GF-D8 (cell line): ENCODE data around the gene CFAP70.
A peak's percentile ranks its signal among the peaks of the same experiment; 100 is the strongest.
"Not testable (repeated sequence)": the region's sequence is repeated elsewhere in the genome, so short reads cannot be mapped to it uniquely, and the experiment has no call there.

ENCODE experiments used
- DNase-seq: peaks from one replicate; lab custom pipeline; 2025; lab: John Stamatoyannopoulos, UW

Gene CFAP70

DNA sequence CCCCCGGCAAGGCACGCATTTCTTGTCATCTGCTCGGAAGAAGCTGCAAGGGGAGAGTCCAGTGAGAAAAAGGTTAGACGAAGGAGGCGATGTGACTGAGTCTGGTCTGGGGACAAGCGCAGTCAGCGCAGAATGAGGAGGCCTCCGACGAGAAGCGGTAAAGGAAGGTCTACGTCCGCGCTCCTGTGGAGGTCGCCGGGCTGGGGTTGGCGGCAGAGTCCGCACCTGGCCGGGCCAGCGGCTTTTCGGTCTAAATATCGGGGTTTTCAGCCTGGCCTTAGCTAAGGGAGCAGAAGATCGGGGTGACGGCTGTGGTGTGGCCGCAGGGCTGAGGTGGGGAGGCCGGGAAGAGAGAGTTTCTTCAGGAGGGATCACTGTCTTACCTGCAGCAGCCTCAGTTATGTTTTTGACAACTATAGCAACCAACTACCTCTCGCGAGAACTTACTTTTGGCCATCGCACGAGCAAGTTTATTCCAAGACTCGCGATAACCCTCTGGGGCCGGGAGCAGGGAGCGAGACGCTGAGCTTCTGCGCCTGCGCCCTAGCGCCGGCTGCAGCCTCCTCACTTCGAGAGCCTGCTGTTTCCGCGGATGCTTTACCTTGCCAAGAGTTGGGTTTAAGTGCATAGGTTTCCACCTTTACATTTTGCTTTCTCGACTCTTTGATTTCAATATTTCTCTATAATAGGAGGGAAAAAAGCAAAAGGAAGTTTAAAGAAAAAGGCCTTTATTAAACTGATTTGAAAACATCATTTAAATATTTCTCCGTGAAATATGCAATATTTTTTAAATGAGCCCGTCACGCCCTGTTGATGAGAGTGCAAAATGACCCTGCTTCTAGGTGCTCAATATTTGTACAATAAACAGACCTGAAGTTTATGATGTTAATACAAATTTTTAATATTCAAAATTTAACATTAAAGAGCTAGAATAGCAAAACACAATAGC lies at the start of gene CFAP70:
CFAP70 (minus strand) TSS at position 534 of the 949 bp plus-strand sequence. CDS start 4,068 bp downstream, outside the sequence.
- peak; percentile 88 for DNase-seq

DNA sequence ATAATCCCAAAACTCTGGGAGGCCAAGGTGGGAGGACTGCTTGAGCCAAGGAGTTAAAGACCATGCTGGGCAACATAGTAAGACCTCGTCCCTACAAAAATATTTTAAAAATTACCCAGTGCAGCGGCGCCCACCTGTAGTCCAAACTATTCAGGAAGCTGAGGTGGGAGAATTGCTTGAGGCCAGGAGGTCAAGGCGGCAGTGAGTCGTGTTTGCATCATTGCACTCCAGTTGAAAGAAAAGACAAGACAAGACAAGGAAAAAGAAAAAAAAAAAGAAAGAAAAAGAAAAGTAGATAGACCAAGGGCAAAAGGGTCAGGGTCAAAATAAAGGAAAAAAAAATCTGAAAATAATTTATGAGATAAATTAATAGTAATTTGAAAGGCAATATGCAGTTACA lies 49.4 kb upstream of the CFAP70 start:
- DNase-seq, result no peak

DNA sequence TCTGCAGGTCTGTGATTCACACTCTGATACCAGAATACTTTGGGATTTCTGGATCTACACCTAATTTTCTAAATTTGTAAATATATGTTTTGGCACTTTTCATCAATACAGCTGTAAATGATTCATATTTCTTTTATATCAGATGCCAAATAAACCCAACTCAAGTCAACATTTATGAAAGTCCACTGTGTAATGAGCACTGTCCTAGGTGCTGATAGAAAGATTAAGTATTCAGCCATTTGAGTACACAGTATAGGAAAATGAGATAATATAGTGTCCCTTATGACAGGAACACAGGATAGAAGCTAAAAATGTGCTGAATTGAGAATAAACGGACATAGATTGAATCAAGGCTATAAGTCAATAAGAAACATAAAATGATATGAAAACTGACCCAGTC lies 48.8 kb upstream of the CFAP70 start:
- no peak for DNase-seq

DNA sequence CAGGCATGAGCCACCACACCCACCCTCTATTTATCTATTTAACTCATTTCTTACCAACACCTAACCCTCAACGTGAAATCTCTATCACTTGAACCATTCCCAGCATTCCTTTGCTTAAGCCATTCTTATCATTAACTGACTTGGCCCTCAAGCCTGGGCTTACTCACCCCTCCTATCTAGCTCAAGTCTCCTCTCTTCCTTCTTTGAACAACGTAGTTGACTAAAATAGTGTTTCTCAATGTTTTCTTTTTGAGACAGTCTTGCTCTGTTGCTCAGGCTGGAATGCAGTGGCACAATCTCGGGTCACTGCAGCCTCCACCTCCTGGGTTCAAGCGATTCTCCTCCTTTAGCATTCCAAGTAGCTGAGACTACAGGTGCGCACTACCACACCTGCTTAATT lies 48.2 kb upstream of the CFAP70 start:
- DNase-seq, result no peak

DNA sequence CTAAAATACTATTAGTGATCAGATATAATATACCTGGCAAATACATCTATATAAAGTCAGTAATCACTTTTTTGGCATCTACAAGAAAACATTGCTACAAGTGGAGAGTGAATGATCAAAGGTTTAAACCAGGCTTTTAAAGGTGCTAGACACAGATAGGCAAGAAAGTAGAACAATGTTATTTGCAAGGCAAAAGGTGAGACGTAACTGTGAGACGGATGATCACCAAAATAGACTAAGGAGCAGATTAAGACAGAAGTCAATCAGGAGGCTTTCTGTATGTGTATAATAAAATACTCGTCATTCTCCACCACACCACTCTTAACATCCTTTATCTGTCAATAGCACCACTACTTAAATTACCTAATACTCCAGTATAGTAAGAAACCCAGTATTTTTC lies 46.9 kb upstream of the CFAP70 start:
- DNase-seq, result no peak

DNA sequence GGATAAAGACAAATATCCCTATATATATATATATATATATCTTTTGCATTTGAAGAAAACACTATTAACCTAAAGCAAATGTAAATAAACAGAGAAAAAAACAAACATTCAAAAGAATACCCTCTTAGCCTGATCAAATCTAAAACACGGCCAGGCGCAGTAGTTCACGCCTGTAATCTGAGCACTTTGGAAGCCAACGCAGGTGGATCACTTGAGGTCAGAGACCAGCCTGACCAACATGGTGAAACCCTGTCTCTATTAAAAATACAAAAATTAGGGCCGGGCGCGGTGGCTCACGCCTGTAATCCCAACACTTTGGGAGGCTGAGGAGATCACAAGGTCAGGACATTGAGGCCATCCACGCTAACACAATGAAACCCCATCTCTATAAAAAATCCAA lies 46.0 kb upstream of the CFAP70 start:
- no peak for DNase-seq

DNA sequence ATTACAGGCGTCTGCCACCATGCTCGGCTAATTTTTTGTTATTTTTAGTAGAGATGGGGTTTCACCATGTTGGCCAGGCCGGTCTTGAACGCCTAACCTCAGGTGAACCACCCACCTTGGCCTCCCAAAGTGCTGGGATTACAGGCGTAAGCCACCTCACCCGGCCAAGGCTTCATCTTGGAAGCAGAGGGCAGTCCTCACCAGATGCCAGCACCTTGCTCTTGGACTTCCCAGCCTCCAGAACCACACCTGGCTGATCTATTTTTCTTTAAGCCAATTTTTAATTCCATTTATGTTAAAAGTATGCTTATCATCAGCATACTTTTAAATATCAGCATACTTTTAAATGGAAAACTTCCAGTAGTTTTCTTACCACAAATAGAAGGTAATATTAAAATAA lies 43.0 kb upstream of the CFAP70 start:
- no peak for DNase-seq

DNA sequence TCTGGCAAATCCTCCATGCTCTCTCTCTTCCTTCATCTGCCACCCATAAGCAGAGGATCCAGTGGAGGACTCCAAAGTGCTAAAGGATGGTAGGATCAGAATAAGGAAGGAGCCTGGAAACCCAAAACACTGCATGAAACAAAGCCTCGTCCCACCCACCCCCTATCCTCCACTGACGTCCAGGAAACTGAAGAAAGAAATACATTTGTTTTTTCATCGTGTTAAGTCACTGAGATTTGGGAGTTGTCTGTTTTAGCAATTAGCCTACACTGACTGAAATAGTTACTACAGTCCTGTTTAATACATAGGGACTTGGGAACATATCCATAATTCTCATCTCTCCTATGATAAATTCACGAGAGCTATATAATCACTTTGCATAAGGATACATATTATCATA lies 40.4 kb upstream of the CFAP70 start:
- no peak for DNase-seq

DNA sequence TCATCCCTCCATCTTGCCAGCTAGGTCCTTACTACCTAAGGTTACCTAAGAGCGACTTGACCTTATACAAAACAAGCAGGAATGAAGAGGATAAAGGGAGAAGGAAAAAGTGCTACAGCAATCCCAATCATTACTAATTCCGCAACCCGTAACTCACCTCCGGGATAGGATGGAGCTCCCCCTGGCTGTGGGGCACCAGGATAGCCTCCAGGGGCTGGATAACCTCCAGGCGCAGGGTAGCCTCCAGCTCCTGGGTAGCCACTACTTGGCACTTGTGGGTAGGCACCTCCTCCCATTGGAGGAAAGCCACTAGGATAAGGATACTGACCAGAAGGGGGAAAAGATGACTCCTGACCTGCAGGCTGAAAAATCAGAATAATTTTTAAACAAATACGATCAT lies 39.4 kb upstream of the CFAP70 start:
- DNase-seq, result no peak

DNA sequence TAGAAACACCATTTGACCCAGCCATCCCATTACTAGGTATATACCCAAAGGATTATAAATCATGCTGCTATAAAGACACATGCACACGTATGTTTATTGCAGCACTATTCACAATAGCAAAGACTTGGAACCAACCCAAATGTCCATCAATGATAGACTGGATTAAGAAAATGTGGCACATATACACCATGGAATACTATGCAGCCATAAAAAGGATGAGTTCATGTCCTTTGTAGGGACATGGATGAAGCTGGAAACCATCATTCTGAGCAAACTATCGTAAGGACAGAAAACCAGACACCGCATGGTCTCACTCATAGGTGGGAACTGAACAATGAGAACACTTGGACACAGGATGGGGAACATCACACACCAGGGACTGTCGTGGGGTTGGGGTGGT lies 35.7 kb upstream of the CFAP70 start:
- DNase-seq, result not testable (repeated sequence)

DNA sequence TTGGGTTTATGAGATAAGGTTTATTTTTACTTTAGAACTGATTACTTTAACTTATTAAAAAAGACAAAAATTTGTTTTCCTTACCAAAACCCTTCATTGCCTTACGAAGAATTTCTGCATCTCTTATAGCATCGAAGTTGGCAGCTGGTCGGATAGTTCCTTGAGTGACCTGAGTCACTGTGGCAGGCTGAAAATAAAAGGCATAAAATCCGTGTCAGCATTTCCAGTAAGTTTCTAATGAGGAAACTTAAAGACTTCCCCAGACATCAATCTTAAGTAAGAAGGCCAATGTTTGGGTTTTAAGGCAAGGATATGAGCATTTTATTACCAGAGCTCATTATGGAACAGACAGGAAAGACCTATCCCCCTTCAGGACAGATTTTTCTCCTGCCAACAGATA lies 29.6 kb upstream of the CFAP70 start:
- DNase-seq, result no peak

DNA sequence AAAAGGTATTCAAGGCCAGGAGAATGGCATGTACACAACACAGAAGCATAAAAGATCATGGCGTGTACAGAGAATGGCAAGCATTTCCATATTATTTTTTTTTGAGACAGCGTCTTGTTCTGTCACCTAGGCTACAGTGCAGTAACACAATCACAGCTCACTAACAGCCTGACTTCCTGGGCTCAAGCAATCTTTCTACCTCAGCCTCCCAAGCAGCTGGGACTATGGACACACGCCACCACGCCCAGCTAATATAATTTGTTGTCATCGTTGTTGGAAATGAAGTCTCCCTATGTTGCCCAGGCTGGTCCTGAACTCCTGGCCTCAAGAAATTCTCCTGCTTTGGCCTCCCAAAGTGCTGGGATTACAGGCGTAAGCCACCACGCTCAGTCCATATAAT lies 27.9 kb upstream of the CFAP70 start:
- DNase-seq, result no peak

DNA sequence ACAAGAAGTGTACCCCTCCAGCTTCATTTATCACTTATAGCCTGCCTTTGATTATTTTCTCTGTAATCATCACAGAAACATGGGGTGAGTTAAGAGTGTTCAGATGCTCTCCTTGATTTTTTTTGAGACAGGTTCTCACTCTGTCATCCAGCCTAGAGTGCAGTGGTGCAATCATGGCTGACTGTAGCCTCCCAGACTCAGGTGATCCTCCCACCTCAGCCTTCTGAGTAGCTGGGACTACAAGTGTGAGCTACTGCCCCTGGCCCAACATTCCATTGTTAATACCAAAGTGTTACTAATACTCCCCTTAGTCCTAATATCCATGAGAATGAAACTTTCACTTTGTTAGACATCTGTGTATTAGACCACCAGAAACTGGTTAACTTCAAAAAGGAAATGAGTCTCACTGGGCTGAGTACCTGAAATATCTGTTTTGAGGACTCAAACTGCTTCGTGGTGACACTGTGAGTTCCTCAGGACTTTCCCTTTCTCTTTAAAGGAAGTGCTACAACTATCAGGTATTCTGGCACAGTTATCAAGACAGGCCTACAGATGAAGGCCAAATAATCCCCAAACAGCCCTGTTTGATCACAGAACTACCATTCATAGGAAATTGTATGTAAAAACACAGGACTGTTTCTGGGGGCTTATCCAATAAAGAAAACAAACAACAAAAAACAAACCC lies 20.5 kb upstream of the CFAP70 start:
- DNase-seq, result no peak

DNA sequence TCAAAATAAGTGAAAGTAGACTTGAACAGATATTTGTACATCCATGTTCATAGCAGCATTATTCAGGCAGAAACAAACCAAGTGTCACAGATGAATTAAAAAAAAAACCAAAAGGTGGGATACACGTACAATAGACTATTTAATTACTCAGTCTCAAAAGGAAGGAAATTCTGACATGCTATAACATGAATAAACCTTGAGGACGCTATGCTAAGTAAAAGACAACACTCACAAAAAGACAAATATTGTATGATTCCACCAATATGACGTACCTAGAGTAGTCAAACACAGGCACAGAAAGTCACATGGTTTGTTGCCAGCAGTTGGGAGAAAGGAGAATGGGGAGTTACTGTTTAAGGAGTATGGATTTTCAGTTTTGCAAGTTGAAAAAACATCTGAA lies 18.0 kb upstream of the CFAP70 start:
- no peak for DNase-seq

DNA sequence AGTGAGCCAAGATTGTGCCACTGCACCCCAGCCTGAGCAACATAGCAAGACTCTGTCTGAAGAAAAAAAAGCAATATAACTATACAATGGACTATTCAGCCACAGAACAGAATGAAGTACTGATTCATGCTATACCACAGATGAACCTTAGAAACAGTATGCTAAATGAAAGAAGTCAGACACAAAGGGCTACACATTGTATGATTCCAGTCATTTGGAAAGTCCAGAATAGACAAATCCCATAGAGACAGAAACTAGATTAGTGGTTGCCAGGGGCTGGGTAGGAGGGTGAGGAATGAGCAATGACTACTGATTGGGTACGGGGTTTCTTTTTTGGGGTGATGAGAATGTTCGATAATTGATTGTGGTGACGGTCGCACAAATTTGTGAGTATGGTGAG lies 9.6 kb upstream of the CFAP70 start:
- no peak for DNase-seq

DNA sequence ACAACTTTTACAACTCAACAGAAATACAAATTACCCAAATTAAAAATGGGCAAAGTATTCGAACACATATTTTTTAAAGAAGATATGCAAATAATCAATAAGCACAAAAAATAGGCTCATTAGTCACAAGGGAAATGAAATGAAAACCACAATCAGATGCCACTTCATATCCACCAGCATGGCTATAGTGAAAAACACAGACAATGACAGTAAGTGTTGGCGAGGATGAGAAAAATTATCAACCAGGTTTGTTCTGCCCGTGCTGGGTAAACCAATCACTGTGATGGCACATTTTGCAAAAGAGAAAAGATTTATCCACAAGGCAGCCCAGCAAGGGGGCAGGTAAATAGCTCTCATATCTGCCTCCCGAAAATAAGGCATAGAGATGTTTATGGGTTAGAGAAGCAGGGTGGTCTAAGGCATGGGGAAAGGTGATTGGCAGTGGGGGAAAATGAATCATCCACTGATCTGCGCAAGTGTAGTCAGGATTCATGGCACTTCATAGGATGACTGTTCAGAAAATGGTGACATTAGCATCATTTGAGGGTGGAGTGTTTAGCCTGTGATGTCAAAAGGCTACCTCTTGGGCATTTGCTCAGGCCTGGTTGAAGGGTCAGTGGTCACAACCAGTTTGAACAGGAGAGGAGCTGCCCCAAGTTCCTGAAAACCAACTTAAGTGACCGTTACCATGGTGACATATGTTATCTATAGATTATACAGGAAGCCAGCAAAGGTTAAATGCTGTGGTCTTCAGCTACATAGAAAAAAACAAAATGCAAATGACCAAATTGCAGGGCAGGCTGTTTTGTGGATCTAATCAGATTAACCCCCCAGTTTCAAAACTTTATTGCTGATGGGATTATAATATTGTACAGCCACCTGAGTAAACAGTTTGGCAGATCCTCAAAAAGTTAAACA lies 8.0 kb upstream of the CFAP70 start:
- DNase-seq, result no peak

DNA sequence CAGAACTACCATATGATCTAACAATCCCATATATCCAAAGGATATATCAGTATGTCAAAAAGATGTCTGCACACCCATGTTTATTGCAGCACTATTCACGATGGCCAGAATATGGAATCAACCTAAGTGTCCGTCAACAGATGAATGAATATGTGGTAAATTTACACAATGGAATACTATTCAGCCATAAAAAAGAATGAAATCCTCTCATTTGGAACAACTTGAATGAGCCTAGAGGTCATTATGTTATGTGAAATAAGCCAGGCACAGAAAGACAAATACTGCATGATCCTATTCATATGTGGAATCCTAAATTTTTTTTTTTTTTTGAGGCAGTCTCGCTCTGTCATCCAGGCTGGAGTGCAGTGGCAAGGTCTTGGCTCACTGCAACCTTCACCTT lies 6.3 kb upstream of the CFAP70 start:
- no peak for DNase-seq

DNA sequence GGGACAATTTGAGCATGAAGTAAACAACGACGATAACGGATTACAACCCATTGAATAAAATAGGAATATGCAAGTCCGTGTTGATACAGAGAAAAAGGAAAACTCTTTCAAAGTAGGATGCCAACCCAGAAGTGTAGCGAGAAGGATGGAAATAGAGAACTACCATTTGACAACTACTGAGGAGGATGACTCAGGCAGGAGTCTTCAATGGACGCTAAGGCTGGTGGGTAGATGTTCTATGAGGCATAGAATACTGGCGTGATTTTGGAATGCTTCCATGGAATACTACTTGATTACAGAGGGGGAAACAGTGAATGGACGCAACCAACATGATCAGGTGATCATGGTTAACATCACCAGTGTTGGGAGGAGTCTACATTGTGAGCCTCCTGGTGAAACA lies 828 bp upstream of the CFAP70 start:
- DNase-seq, result no peak

DNA sequence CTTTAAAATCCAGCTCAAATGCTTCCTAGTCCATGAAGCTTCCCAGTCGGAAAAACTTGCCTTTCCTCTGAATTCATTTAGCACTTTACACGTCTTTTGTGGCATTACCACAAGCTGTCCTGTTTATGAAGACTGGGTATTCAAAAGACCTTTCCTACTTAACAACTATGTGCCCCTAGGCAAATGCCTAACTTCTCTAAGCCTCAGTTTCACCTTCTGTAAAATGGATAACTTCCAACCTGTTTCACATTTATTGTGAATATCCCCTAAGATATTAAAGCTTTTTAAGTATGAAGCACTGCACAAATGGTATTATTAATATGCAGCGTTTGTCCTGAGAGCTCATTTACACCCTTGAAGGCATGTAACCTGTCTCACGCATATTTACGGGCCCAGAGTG lies 843 bp downstream of the CFAP70 start:
- DNase-seq, result no peak

DNA sequence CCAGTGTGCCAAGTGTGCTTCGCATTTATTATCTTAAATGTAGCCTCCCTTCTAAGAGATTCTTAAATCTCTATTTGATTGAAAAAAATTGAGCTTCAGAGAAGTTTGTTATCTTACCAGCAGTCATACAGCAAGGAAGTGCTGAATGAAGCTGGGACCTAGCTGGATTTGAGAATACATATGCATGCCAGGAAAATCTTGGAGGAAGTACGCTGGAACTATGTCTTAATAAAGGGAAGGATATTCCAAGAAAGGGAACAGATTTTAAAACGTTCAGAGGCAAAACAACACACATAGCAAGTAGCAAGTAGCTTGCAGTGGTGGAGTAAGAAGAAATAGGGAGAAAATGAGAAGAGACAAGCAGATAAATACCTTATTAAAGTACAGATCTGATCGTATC lies 1.5 kb downstream of the CFAP70 start:
- no peak for DNase-seq

DNA sequence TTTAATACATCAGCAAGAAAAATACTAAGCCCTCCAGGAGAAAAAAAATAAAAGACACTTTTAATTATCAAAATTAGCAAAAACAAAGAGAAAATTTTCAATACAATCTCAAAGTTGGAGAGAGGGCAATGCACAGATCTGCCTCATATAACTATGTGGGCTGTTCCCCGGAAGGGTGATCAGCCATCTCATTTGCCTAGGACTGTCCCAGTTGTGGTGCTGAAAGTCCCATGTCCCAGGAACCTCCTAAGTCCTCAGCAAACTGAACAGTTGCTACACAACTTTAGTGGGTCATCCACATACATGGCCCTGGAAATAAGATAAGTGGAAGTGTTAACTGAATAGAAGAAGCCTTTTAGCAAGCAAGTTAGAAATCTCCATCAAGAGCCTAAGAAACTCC lies 14.4 kb downstream of the CFAP70 start:
- no peak for DNase-seq

DNA sequence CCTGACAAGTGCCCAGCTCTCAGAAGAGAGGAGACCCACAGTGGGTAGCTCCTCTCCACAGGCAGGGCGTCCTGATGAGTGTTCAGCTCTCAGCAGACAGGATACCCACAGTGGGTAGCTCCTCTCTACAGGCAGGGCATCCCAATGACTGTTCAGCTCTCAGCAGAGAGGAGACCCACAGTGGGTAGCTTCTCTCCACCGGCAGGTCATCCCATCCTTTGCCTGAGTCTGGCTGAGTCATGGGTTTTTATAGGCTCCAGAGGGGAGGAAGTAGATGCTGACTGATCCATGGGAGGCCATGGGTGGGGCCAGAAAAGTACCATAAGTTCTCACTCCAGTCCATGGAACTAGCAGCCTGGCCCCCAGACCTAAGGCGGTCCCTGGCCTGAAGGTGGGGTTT lies 18.5 kb downstream of the CFAP70 start:
- no peak for DNase-seq
